ENCODE data around the gene RPRD1B.

The RPRD1B gene

GRCh38 chr20:38081575-38081974, 48.0 kb downstream of the RPRD1B start:
- no peak for DNase-seq (ENCODE audit: insufficient read length, low spot score)
- FAIRE-seq = no peak

GRCh38 chr20:38082894-38083293, 49.3 kb downstream of the RPRD1B start:
- no peak for DNase-seq (ENCODE audit: insufficient read length, low spot score)

More at GRCh38 chr20:38081575-38081974, 48.0 kb downstream of the RPRD1B start:
- TF ChIP-seq TAF1 (IDR thresholded peaks at IDR 0.05; ENCODE audit: low read depth, low read length) = no peak

GRCh38 chr20:38083338-38084048, 49.9 kb downstream of the RPRD1B start:
- FAIRE-seq (no peak), DNase-seq (ENCODE audit: insufficient read length, low spot score) (no peak)
- TF ChIP-seq POLR2A (IDR thresholded peaks at IDR 0.05; ENCODE audit: low read depth, low read length) (no peak), POU2F2 (IDR thresholded peaks at IDR 0.05; ENCODE audit: low read depth, low read length) (no peak), PAX5 (IDR thresholded peaks at IDR 0.05; ENCODE audit: insufficient read depth, low read length, severe bottlenecking) (no peak), TAF1 (IDR thresholded peaks at IDR 0.05; ENCODE audit: low read depth, low read length) (no peak), SPI1 (IDR thresholded peaks at IDR 0.05; ENCODE audit: low read depth, low read length) (no peak), POLR2AphosphoS5 (IDR thresholded peaks at IDR 0.05; ENCODE audit: low read depth, low read length) (no peak)

More at GRCh38 chr20:38082894-38083293, 49.3 kb downstream of the RPRD1B start:
- FAIRE-seq = no peak
- TF ChIP-seq TAF1 (IDR thresholded peaks at IDR 0.05; ENCODE audit: low read depth, low read length) (no peak), POLR2AphosphoS5 (IDR thresholded peaks at IDR 0.05; ENCODE audit: low read depth, low read length) (no peak), SPI1 (IDR thresholded peaks at IDR 0.05; ENCODE audit: low read depth, low read length) (no peak), POU2F2 (IDR thresholded peaks at IDR 0.05; ENCODE audit: low read depth, low read length) (no peak), POLR2A (IDR thresholded peaks at IDR 0.05; ENCODE audit: low read depth, low read length) (no peak), PAX5 (IDR thresholded peaks at IDR 0.05; ENCODE audit: insufficient read depth, low read length, severe bottlenecking) (no peak)

GRCh38 chr20:38084425-38084951, 50.9 kb downstream of the RPRD1B start:
- FAIRE-seq (no peak), DNase-seq (ENCODE audit: insufficient read length, low spot score) (no peak)
- TF ChIP-seq SPI1 (IDR thresholded peaks at IDR 0.05; ENCODE audit: low read depth, low read length) (no peak), TAF1 (IDR thresholded peaks at IDR 0.05; ENCODE audit: low read depth, low read length) (no peak), POU2F2 (IDR thresholded peaks at IDR 0.05; ENCODE audit: low read depth, low read length) (no peak), POLR2AphosphoS5 (IDR thresholded peaks at IDR 0.05; ENCODE audit: low read depth, low read length) (no peak), PAX5 (IDR thresholded peaks at IDR 0.05; ENCODE audit: insufficient read depth, low read length, severe bottlenecking) (no peak), POLR2A (IDR thresholded peaks at IDR 0.05; ENCODE audit: low read depth, low read length) (no peak)

- TF ChIP-seq TAF1 (IDR thresholded peaks at IDR 0.05; ENCODE audit: low read depth, low read length) = no peak
- TF ChIP-seq POLR2A (IDR thresholded peaks at IDR 0.05; ENCODE audit: low read depth, low read length) = no peak
- DNase-seq (ENCODE audit: insufficient read length, low spot score) (no peak), FAIRE-seq (no peak)
Observed at GRCh38 chr20:38085026-38085425, 51.5 kb downstream of the RPRD1B start.

- TF ChIP-seq POLR2A (IDR thresholded peaks at IDR 0.05; ENCODE audit: low read depth, low read length) (no peak), POU2F2 (IDR thresholded peaks at IDR 0.05; ENCODE audit: low read depth, low read length) (no peak), SPI1 (IDR thresholded peaks at IDR 0.05; ENCODE audit: low read depth, low read length) (no peak)
- FAIRE-seq (no peak), DNase-seq (ENCODE audit: insufficient read length, low spot score) (no peak)
Observed at GRCh38 chr20:38089500-38089899, 56.0 kb downstream of the RPRD1B start.

DNA sequence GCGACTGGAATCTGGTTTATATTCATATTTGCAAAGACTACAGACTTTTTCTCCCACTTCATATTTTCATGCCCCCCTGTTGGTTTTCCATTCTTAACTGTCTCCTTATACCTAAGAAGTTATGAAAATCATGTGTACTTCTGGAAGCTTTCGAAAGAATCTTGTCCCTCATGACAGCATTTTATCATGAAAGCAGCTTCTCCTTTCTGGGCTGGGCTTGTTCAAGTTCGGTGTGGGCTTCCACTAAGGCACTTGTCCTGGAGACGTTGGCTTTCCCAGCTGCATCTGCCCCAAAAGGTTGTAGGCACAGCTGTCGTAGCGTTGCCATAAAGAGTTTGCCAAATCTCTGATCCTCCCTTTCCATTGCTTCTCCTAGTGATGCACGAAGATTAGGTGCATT, 56.5 kb downstream of the RPRD1B start:
- DNase-seq (ENCODE audit: insufficient read length, low spot score) (no peak), FAIRE-seq (no peak)
- TF ChIP-seq TAF1 (IDR thresholded peaks at IDR 0.05; ENCODE audit: low read depth, low read length) (no peak), POLR2A (IDR thresholded peaks at IDR 0.05; ENCODE audit: low read depth, low read length) (no peak), SPI1 (IDR thresholded peaks at IDR 0.05; ENCODE audit: low read depth, low read length) (no peak), POLR2AphosphoS5 (IDR thresholded peaks at IDR 0.05; ENCODE audit: low read depth, low read length) (no peak), POU2F2 (IDR thresholded peaks at IDR 0.05; ENCODE audit: low read depth, low read length) (no peak), PAX5 (IDR thresholded peaks at IDR 0.05; ENCODE audit: insufficient read depth, low read length, severe bottlenecking) (no peak)

DNA sequence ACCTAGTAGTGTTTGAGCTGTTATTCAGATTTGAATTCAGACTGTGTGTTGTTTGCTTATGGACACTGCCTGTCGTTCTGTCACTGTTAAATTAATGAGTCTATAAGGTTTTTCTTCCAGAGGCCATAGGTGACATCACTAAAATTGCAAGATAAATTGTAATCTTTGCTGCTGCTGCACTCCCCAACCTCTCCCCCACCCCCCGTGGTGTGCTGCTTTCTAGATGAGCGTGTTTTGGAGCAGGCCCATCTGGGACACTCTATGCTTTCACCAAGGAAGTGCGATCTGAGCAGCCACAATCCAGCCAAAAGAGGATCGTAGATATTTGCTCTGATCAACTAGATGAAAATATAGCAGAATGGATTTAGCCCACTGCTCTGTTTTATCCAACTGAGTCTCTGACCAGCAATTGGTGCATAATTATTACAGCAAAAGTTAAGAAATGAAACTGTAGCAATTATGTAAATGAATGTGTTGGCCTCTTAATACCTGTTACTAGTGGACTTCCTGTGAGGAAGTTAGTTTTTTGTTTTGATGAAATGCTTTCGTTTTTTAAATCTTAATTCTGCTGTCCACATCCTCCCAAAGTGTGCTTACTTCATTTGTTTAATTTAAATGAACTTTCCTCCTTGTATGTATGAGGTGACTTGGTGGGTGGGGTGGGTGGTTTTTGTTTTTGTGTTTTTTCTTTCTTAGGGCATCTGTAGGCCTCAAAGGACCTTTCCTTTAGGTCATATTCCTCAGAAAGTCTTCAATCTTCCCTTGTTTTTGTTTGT, 58.1 kb downstream of the RPRD1B start:
- TF ChIP-seq POLR2A (IDR thresholded peaks at IDR 0.05; ENCODE audit: low read depth, low read length) (no peak), TAF1 (IDR thresholded peaks at IDR 0.05; ENCODE audit: low read depth, low read length) (0 out of 2 replicates have a peak, but pooled peaks have one; percentile 32), SPI1 (IDR thresholded peaks at IDR 0.05; ENCODE audit: low read depth, low read length) (peak; percentile 16; the same call in 1 of the 2 replicates), POU2F2 (IDR thresholded peaks at IDR 0.05; ENCODE audit: low read depth, low read length) (0 out of 2 replicates have a peak, but pooled peaks have one; percentile 26)
- DNase-seq (ENCODE audit: insufficient read length, low spot score) (no peak), FAIRE-seq (peak; percentile 55)

DNA sequence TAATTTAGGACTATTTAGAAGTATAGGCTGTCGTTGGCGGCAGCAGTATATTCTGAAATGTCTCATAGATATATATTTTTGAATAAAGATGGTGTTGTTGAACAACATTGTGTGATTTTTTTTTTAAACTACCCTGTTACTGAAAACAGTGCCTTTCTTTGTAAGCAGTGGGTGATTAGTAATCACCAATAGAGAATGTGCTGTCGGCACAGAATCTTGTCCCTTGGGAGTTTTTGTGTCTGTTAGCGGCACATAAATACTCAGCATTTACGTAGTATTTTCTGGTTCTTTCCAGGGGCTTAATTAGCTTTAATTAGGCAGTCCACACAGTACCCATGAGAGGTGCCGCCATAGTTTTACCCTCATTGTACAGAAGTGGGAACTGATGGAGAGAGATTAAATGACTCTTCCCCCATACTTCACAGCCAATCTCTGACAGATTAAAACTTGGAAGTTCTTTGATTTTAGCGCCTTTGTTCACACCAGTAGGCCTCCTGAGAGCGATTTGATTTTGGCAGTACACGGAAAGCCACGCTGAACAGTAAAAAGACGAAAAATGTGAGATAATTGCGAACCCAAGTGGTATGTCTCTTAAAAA, 58.8 kb downstream of the RPRD1B start:
- DNase-seq (ENCODE audit: insufficient read length, low spot score) = no peak

More for the DNA sequence above, 58.8 kb downstream of the RPRD1B start:
- peak; percentile 61 for FAIRE-seq
- no peak for TF ChIP-seq PAX5 (IDR thresholded peaks at IDR 0.05; ENCODE audit: insufficient read depth, low read length, severe bottlenecking)
- no peak for TF ChIP-seq SPI1 (IDR thresholded peaks at IDR 0.05; ENCODE audit: low read depth, low read length)
- TF ChIP-seq POLR2A (IDR thresholded peaks at IDR 0.05; ENCODE audit: low read depth, low read length) = no peak
- no peak for TF ChIP-seq POLR2AphosphoS5 (IDR thresholded peaks at IDR 0.05; ENCODE audit: low read depth, low read length)
- no peak for TF ChIP-seq TAF1 (IDR thresholded peaks at IDR 0.05; ENCODE audit: low read depth, low read length)
- no peak for TF ChIP-seq POU2F2 (IDR thresholded peaks at IDR 0.05; ENCODE audit: low read depth, low read length)
